Measurements from ENCODE around the gene CDH23.

CDH23 gene

GRCh38 chr10:71610651-71611050 lies 213.9 kb downstream of the CDH23 start:
- DNase-seq, result no peak

GRCh38 chr10:71611131-71611530 lies 214.4 kb downstream of the CDH23 start:
- DNase-seq, result no peak

GRCh38 chr10:71611709-71612422 lies 215.1 kb downstream of the CDH23 start:
- no peak for DNase-seq

GRCh38 chr10:71613261-71613777 lies 216.6 kb downstream of the CDH23 start:
- no peak for DNase-seq

- DNase-seq, result no peak
Observed at GRCh38 chr10:71613877-71614276, 217.2 kb downstream of the CDH23 start.

- DNase-seq, result no peak
Observed at GRCh38 chr10:71614946-71615345, 218.2 kb downstream of the CDH23 start.

GRCh38 chr10:71615538-71616329 lies 219.0 kb downstream of the CDH23 start:
- no peak for DNase-seq

GRCh38 chr10:71616817-71617654 lies 220.3 kb downstream of the CDH23 start:
- DNase-seq, result no peak

GRCh38 chr10:71618176-71618575 lies 221.5 kb downstream of the CDH23 start:
- no peak for DNase-seq

GRCh38 chr10:71618598-71618997 lies 221.9 kb downstream of the CDH23 start:
- DNase-seq, result no peak

GRCh38 chr10:71620642-71621041 lies 223.9 kb downstream of the CDH23 start:
- DNase-seq, result no peak

- DNase-seq, result no peak
Observed at GRCh38 chr10:71621231-71622153, 224.8 kb downstream of the CDH23 start.

GRCh38 chr10:71622154-71622526 lies 225.4 kb downstream of the CDH23 start:
- DNase-seq, result no peak

GRCh38 chr10:71622616-71623015 lies 225.9 kb downstream of the CDH23 start:
- DNase-seq, result no peak

GRCh38 chr10:71623098-71623985 lies 226.6 kb downstream of the CDH23 start:
- no peak for DNase-seq

- DNase-seq, result no peak
Observed at GRCh38 chr10:71623986-71624291, 227.2 kb downstream of the CDH23 start.

- no peak for DNase-seq
Observed at GRCh38 chr10:71625445-71626175, 228.9 kb downstream of the CDH23 start.

- no peak for DNase-seq
Observed at GRCh38 chr10:71627230-71627939, 230.7 kb downstream of the CDH23 start.

- no peak for DNase-seq
Observed at GRCh38 chr10:71627956-71628355, 231.2 kb downstream of the CDH23 start.

- DNase-seq, result no peak
Observed at GRCh38 chr10:71629131-71629530, 232.4 kb downstream of the CDH23 start.
